ENCODE data around the gene PLB1.

- no peak for TF ChIP-seq CTCF (IDR thresholded peaks at IDR 0.05; ENCODE audit: insufficient read depth, low read length)
- TF ChIP-seq REST (IDR thresholded peaks at IDR 0.05; ENCODE audit: insufficient replicate concordance, low read depth) = no peak
- no peak for TF ChIP-seq POLR2AphosphoS5 (IDR thresholded peaks at IDR 0.05; ENCODE audit: low read depth)
- TF ChIP-seq SPI1 (IDR thresholded peaks at IDR 0.05; ENCODE audit: borderline replicate concordance, low read depth) = no peak
Measured at GRCh38 chr2:28568533-28568932, 72.7 kb downstream of the PLB1 start.
